Measurements from ENCODE around the gene APOBEC4. TPM values are rescaled to one million over a fixed set of nuclear protein-coding genes. Genes with fewer than 3 reads are reported as not detected.

The APOBEC4 gene
- polyA plus RNA-seq, 1 of the 3 experiments (the other 2 are of a cell fraction) = not detected

DNA sequence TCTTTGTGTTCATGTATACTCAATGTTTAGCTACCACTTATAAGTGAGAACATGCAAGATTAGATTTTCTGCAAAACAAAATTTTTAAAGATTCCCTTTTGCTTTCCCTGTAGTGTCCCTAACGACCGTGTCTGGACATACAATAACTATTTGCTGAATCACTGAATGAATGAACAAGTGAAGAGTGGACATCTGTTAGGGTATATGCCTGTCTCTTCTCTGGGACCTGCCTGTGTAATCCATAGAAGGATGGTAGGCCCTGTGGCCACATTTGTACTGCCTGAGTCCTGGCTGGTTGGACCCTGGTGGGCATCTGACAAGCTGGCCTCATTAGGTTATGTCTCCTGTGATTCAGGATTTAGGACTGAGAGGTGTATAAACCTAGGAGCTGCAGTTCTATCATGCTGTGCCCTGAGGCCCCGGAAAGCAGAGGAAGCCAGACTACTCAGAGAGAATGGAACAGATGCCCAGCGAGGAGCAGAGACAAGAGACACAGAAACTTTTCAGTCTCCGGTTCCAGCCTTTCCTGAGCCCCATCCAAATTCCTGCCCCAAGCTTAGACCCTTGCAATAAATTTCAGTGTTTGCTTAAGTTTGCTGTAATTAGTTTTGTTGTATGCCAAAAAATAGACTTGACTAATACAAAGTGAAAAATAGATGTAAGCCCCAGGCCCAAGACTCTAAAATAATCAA is 55.3 kb downstream of the APOBEC4 start (continued):
- TF ChIP-seq, protein P1, sequence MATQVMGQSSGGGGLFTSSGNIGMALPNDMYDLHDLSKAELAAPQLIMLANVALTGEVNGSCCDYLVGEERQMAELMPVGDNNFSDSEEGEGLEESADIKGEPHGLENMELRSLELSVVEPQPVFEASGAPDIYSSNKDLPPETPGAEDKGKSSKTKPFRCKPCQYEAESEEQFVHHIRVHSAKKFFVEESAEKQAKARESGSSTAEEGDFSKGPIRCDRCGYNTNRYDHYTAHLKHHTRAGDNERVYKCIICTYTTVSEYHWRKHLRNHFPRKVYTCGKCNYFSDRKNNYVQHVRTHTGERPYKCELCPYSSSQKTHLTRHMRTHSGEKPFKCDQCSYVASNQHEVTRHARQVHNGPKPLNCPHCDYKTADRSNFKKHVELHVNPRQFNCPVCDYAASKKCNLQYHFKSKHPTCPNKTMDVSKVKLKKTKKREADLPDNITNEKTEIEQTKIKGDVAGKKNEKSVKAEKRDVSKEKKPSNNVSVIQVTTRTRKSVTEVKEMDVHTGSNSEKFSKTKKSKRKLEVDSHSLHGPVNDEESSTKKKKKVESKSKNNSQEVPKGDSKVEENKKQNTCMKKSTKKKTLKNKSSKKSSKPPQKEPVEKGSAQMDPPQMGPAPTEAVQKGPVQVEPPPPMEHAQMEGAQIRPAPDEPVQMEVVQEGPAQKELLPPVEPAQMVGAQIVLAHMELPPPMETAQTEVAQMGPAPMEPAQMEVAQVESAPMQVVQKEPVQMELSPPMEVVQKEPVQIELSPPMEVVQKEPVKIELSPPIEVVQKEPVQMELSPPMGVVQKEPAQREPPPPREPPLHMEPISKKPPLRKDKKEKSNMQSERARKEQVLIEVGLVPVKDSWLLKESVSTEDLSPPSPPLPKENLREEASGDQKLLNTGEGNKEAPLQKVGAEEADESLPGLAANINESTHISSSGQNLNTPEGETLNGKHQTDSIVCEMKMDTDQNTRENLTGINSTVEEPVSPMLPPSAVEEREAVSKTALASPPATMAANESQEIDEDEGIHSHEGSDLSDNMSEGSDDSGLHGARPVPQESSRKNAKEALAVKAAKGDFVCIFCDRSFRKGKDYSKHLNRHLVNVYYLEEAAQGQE (IDR thresholded peaks at IDR 0.05; ENCODE audit: low read depth, low read length) = no peak
- no peak for TF ChIP-seq EZH2phosphoT487 (IDR thresholded peaks at IDR 0.05; ENCODE audit: borderline replicate concordance, low read depth)

DNA sequence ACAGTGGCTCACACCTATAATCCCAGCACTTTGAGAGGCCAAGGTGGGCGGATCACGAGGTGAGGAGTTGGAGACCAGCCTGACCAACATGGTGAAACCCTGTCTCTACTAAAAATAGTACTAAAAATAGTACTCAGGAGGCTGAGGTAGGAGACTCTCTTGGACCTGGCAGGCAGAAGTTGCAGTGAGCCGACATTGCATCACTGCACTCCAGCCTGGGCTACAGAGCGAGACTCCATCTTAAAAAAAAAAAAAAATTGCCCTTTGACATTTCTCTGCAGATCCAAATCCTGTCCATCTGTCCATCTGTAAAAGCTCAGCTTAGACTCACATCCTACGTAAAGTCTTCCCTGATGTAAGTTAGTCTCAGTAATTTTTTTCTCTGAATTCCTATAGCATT is 56.6 kb downstream of the APOBEC4 start:
- Histone ChIP-seq H3K27me3 (ENCODE audit: insufficient read depth) (no peaks in the 10 kb centered on the region), H3F3A (replicated peaks; ENCODE audit: insufficient read depth) (peaks cover 8% of the 10 kb centered on the region), H3K9ac (no peak overlapping the region), H3K36me3 (replicated peaks in 1 of 2; ENCODE audit: control insufficient read depth in 1 of 2, insufficient read depth in 2 of 2, low read length in 1 of 2) (no peaks in the 10 kb centered on the region), H3K79me2 (ENCODE audit: insufficient read depth) (no peaks in the 10 kb centered on the region), H3K27ac (ENCODE audit: low read depth in 2 of 2, low read length in 1 of 2) (no peak overlapping the region), H3K4me2 (no peak overlapping the region), H3K9me2 (no peaks in the 10 kb centered on the region), H3K4me3 (ENCODE audit: low read depth in 2 of 2, low read length in 1 of 2) (no peak overlapping the region), H3K9me3 (no peaks in the 10 kb centered on the region), H3K4me1 (ENCODE audit: control insufficient read depth in 1 of 2, insufficient read depth in 2 of 2, low read depth in 1 of 2, low read length in 1 of 2) (peaks cover 0 to 6% of the 10 kb centered on the region in 2 experiments; a peak in 1 of 4 replicates), H2AFZ (ENCODE audit: low read depth) (no peak overlapping the region), H4K20me1 (ENCODE audit: insufficient read depth) (no peaks in the 10 kb centered on the region)
- 92% methylated on average over 5 of the region's 5 CpGs for WGBS (ENCODE audit: low lambda C conversion rate)
- CTCF ChIA-PET = no interaction called here
- no peak for TF ChIP-seq FOSL2 (IDR thresholded peaks at IDR 0.05; ENCODE audit: borderline replicate concordance, low read depth)
- DNase-seq = no peak
- POLR2A ChIA-PET = no interaction called here

Other genes starting within 250 kb of the APOBEC4 start
- 0.06 and 0.07 TPM in 2 replicates for gene NMNAT2, start 234.9 kb downstream of the APOBEC4 start, polyA plus RNA-seq (2012; rRNA removed)
- 19.8 and 26.0 TPM in 2 replicates for gene SMG7, start 180.8 kb downstream of the APOBEC4 start, polyA plus RNA-seq (2012; rRNA removed)
- 2.0 and 6.0 TPM in 2 replicates for gene NCF2, start 62.9 kb downstream of the APOBEC4 start, polyA plus RNA-seq (2012; rRNA removed)
- gene ARPC5, start 17.5 kb downstream of the APOBEC4 start, polyA plus RNA-seq (2012; rRNA removed) = 66.8 and 97.6 TPM in 2 replicates
- gene RGL1, start 151.8 kb upstream of the APOBEC4 start, polyA plus RNA-seq (2012; rRNA removed) = 8.3 and 10.7 TPM in 2 replicates

Measured in SK-N-SH (cell line).